ENCODE data around the gene RNF7. TPM values are rescaled to one million over a fixed set of nuclear protein-coding genes. Genes with fewer than 3 reads are reported as not detected.

The RNF7 gene
- total RNA-seq, 6 experiments from 2014 or later: 31.0 to 41.1 (median 34.2) TPM

GRCh38 chr3:141767066-141767465 lies 29.0 kb downstream of the RNF7 start:
- H3K27me3 ChIP-seq: no peaks in the 10 kb centered on the region
- intact Hi-C loops (cut with DNase I): no loop called here
- no peaks in the 10 kb centered on the region for H3K4me1 ChIP-seq
- no peaks in the 10 kb centered on the region for H3K36me3 ChIP-seq
- WGBS (ENCODE audit: insufficient coverage, low coverage, low lambda C conversion rate, missing lambda C conversion rate): 80% methylated on average over 1 of the region's 2 CpGs
- TF ChIP-seq POLR2A (IDR thresholded peaks at IDR 0.05): no peak
- TF ChIP-seq CTCF (IDR thresholded peaks at IDR 0.05): no peak
- no peaks in the 10 kb centered on the region for H3K9me3 ChIP-seq
- ATAC-seq (no peak), DNase-seq (no peak)
- no peak overlapping the region for H3K4me3 ChIP-seq
- no peak overlapping the region for H3K27ac ChIP-seq

- no peak for DNase-seq
- Histone ChIP-seq H3K4me1 (no peaks in the 10 kb centered on the region), H3K27me3 (no peaks in the 10 kb centered on the region), H3K36me3 (no peaks in the 10 kb centered on the region), H3K27ac (no peak overlapping the region), H3K9me3 (no peaks in the 10 kb centered on the region), H3K4me3 (no peak overlapping the region)
- WGBS (ENCODE audit: insufficient coverage, low coverage, low lambda C conversion rate, missing lambda C conversion rate): 43% methylated on average over 6 of the region's 6 CpGs
- ATAC-seq: no peak
- intact Hi-C loops (cut with DNase I): no loop called here
- TF ChIP-seq POLR2A (IDR thresholded peaks at IDR 0.05) (no peak), CTCF (IDR thresholded peaks at IDR 0.05) (no peak)
Observed at GRCh38 chr3:141769221-141769894, 31.3 kb downstream of the RNF7 start.

- H3K9me3 ChIP-seq: no peaks in the 10 kb centered on the region
- TF ChIP-seq POLR2A (IDR thresholded peaks at IDR 0.05) (no peak), CTCF (IDR thresholded peaks at IDR 0.05) (no peak)
- no peaks in the 10 kb centered on the region for H3K36me3 ChIP-seq
- H3K27me3 ChIP-seq: no peaks in the 10 kb centered on the region
- no peak overlapping the region for H3K4me3 ChIP-seq
- ATAC-seq (no peak), DNase-seq (no peak)
- intact Hi-C loops (cut with DNase I): no loop called here
- 71% methylated on average over 1 of the region's 6 CpGs for WGBS (ENCODE audit: insufficient coverage, low coverage, low lambda C conversion rate, missing lambda C conversion rate)
- H3K4me1 ChIP-seq: no peaks in the 10 kb centered on the region
- H3K27ac ChIP-seq: no peak overlapping the region
Observed at GRCh38 chr3:141773676-141774075, 35.6 kb downstream of the RNF7 start.

GRCh38 chr3:141776376-141776775 lies 38.3 kb downstream of the RNF7 start:
- Histone ChIP-seq H3K27ac (no peak overlapping the region), H3K4me3 (no peak overlapping the region), H3K4me1 (no peaks in the 10 kb centered on the region), H3K36me3 (no peaks in the 10 kb centered on the region), H3K9me3 (no peaks in the 10 kb centered on the region), H3K27me3 (no peaks in the 10 kb centered on the region)
- 86% methylated on average over 13 of the region's 14 CpGs for WGBS (ENCODE audit: insufficient coverage, low coverage, low lambda C conversion rate, missing lambda C conversion rate)
- TF ChIP-seq CTCF (IDR thresholded peaks at IDR 0.05) (no peak), POLR2A (IDR thresholded peaks at IDR 0.05) (no peak)
- no peak for ATAC-seq
- DNase-seq: no peak
- intact Hi-C loops (cut with DNase I): no loop called here
